ENCODE results near the gene ARID1A. TPM values are rescaled to one million over a fixed set of nuclear protein-coding genes. Genes with fewer than 3 reads are reported as not detected.

ARID1A gene
- polyA plus RNA-seq, 2 of the 4 experiments (the other 2 are of a cell fraction), result 17.4 to 21.4 TPM

- ChIA-PET CTCF (interaction anchor here (0.7 to 1.5 kb wide), 3 partner anchors 9 to 117 kb away, joined by 3 to 5 read pairs (median 3); no protein-coding TSS in a partner anchor), POLR2A (no interaction called here)
- no peak for DNase-seq (ENCODE audit: low read depth in 1 of 2, low spot score in 1 of 2)
- TF ChIP-seq MAZ (IDR thresholded peaks at IDR 0.05; ENCODE audit: borderline replicate concordance, low read depth, low read length), result no peak
- TF ChIP-seq RAD21 (conservative IDR thresholded peaks at IDR 0.05 in 1 of 2, IDR thresholded peaks at IDR 0.05 in 1 of 2), result peak; percentile 18 to 23; a peak in 1 of 5 replicates
- no peak for TF ChIP-seq ELK1 (IDR thresholded peaks at IDR 0.05; ENCODE audit: low read depth, low read length)
- FAIRE-seq, result no peak
- 75% methylated on average over 3 of the region's 3 CpGs for WGBS (ENCODE audit: missing lambda C conversion rate)
- Histone ChIP-seq H3K4me3 (no peak overlapping the region), H3K4me1 (peaks cover 59% of the 10 kb centered on the region), H3K27ac (no peak overlapping the region), H3K9me3 (no peaks in the 10 kb centered on the region), H3K4me2 (peak overlapping the region; percentile 11; the same call in 1 of the 3 replicates)
- no peak for ATAC-seq
These were observed 23.4 kb downstream of the ARID1A start for GRCh38 chr1:26719205-26719604.

GRCh38 chr1:26721669-26722355 lies 26.0 kb downstream of the ARID1A start:
- FAIRE-seq (no peak), DNase-seq (ENCODE audit: low read depth in 1 of 2, low spot score in 1 of 2) (no peak), ATAC-seq (no peak)
- TF ChIP-seq TP53 (CRISPR knock-in tag; IDR thresholded peaks at IDR 0.05), result no peak
- TF ChIP-seq HOXA7 (CRISPR knock-in tag; IDR thresholded peaks at IDR 0.05), result no peak
- no peak for TF ChIP-seq ESRRA (IDR thresholded peaks at IDR 0.05; ENCODE audit: borderline replicate concordance, low read length)
- TF ChIP-seq FOXS1 (CRISPR knock-in tag; IDR thresholded peaks at IDR 0.05), result no peak
- no peak for TF ChIP-seq HEYL (CRISPR knock-in tag; IDR thresholded peaks at IDR 0.05)
- TF ChIP-seq FOSB (CRISPR knock-in tag; IDR thresholded peaks at IDR 0.05), result no peak
- no peak for TF ChIP-seq NPAS2 (CRISPR knock-in tag; IDR thresholded peaks at IDR 0.05; ENCODE audit: borderline replicate concordance)
- TF ChIP-seq HOXB13 (CRISPR knock-in tag; IDR thresholded peaks at IDR 0.05; ENCODE audit: low read depth), result no peak
- TF ChIP-seq TFCP2L1 (CRISPR knock-in tag; IDR thresholded peaks at IDR 0.05), result no peak
- no peak for TF ChIP-seq CBX2 (IDR thresholded peaks at IDR 0.05; ENCODE audit: borderline replicate concordance, low read depth)
- TF ChIP-seq RAD21 (conservative IDR thresholded peaks at IDR 0.05 in 1 of 2, IDR thresholded peaks at IDR 0.05 in 1 of 2), result no peak
- no peak for TF ChIP-seq CEBPB (IDR thresholded peaks at IDR 0.05)
- no peak for TF ChIP-seq RARB (CRISPR knock-in tag; IDR thresholded peaks at IDR 0.05)
- no peak for TF ChIP-seq ZNF302 (CRISPR knock-in tag; IDR thresholded peaks at IDR 0.05)
- TF ChIP-seq ZC3H11A (IDR thresholded peaks at IDR 0.05), result no peak
- TF ChIP-seq CHD4 (IDR thresholded peaks at IDR 0.05; ENCODE audit: borderline replicate concordance), result no peak
- no peak for TF ChIP-seq MAX (IDR thresholded peaks at IDR 0.05)
- no peak overlapping the region for H3K27ac ChIP-seq
- no peak overlapping the region for H3K4me3 ChIP-seq
- POLR2A ChIA-PET, result no interaction called here
- CTCF ChIA-PET, result interaction anchor here (0.6 to 1.3 kb wide), 2 partner anchors 67 to 120 kb away, joined by 3 to 5 read pairs; no protein-coding TSS in a partner anchor
- no peaks in the 10 kb centered on the region for H3K9me3 ChIP-seq
- peaks cover 71% of the 10 kb centered on the region for H3K4me1 ChIP-seq
- H3K4me2 ChIP-seq, result no peak overlapping the region
- WGBS (ENCODE audit: missing lambda C conversion rate), result 89% methylated on average over 2 of the region's 2 CpGs

GRCh38 chr1:26723013-26723991 lies 27.5 kb downstream of the ARID1A start:
- peaks cover 73% of the 10 kb centered on the region for H3K4me1 ChIP-seq
- H3K27ac ChIP-seq, result peak overlapping the region in 1 of 2 experiments; percentile 66; a peak in 2 of 6 replicates
- FAIRE-seq (no peak), ATAC-seq (peak; percentile 56 to 71; a peak in 4 of 6 replicates), DNase-seq (ENCODE audit: low read depth in 1 of 2, low spot score in 1 of 2) (peak in 1 of 2 experiments; percentile 26)
- no peak for TF ChIP-seq NPAS2 (CRISPR knock-in tag; IDR thresholded peaks at IDR 0.05; ENCODE audit: borderline replicate concordance)
- TF ChIP-seq HMGXB4 (CRISPR knock-in tag; IDR thresholded peaks at IDR 0.05; ENCODE audit: borderline replicate concordance), result no peak
- no peak for TF ChIP-seq JUN (IDR thresholded peaks at IDR 0.05)
- TF ChIP-seq HOXB13 (CRISPR knock-in tag; IDR thresholded peaks at IDR 0.05; ENCODE audit: low read depth), result no peak
- peak; percentile 43; the same call in 1 of the 2 replicates for TF ChIP-seq E2F6 (IDR thresholded peaks at IDR 0.05; ENCODE audit: borderline replicate concordance, low read depth)
- peak; percentile 70 for TF ChIP-seq USF2 (IDR thresholded peaks at IDR 0.05)
- peak; percentile 51 for TF ChIP-seq MAX (IDR thresholded peaks at IDR 0.05)
- ChIA-PET POLR2A (no interaction called here), CTCF (interaction anchor here (0.9 to 1.9 kb wide), 5 partner anchors 16 to 121 kb away, joined by 3 to 6 read pairs (median 3); no protein-coding TSS in a partner anchor)
- H3K4me3 ChIP-seq, result no peak overlapping the region
- WGBS (ENCODE audit: missing lambda C conversion rate), result 66% methylated on average over 18 of the region's 19 CpGs
- H3K9me3 ChIP-seq, result no peaks in the 10 kb centered on the region
- H3K4me2 ChIP-seq, result peak overlapping the region; percentile 18; the same call in 2 of the 3 replicates
